Right lobe of liver (tissue), 4 donors: Measurements from ENCODE around the gene SPON2.

ENCODE experiments used
- POLR2A ChIP-seq: fragments of 450-650 bp; IDR thresholded peaks from one replicate; pipeline ENCODE4 v1.6.1; 2017; ENCODE audit warnings: antibody characterized with exemption, mild to moderate bottlenecking
- TF ChIP-seq, protein P1 (sequence below), 4 donors: fragments of 200-600 bp in 3 of 4; fragments of 450-650 bp in 1 of 4; IDR thresholded peaks; one replicate each; pipeline versions ENCODE4 v1.5.1 to v1.8.0; 2016 to 2022; ENCODE audit warnings: antibody characterized with exemption in 4 of 4, mild to moderate bottlenecking in 2 of 4
- donor health status: DM: no; HTN: no; CAD: no.
- donor health status: DM: no; HTN: no; CAD: no.
- donor health status: DM: no; HTN: yes; CAD: no.

DNA sequence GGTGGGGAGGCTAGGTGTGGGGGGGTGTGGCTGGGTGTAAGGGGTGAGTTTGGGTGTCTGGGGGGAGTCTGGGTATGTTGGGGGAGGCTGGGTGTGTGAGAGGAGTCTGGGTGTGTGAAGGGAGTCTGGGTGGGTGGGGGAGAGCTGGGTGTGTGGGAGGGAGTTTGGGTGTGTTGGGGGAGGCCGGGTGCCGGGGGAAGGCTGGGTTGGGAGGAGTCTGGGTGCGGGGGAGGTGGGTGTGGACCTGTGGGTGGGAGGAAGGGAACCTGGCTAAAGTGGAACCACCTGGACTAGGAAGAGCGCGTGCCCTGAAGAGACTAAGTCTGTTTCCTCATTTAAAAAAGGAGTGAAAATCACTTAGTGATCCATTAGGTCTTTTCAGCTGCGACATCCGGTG is 18.3 kb downstream of the SPON2 start:
- TF ChIP-seq, protein P1, sequence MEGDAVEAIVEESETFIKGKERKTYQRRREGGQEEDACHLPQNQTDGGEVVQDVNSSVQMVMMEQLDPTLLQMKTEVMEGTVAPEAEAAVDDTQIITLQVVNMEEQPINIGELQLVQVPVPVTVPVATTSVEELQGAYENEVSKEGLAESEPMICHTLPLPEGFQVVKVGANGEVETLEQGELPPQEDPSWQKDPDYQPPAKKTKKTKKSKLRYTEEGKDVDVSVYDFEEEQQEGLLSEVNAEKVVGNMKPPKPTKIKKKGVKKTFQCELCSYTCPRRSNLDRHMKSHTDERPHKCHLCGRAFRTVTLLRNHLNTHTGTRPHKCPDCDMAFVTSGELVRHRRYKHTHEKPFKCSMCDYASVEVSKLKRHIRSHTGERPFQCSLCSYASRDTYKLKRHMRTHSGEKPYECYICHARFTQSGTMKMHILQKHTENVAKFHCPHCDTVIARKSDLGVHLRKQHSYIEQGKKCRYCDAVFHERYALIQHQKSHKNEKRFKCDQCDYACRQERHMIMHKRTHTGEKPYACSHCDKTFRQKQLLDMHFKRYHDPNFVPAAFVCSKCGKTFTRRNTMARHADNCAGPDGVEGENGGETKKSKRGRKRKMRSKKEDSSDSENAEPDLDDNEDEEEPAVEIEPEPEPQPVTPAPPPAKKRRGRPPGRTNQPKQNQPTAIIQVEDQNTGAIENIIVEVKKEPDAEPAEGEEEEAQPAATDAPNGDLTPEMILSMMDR (IDR thresholded peaks at IDR 0.05), result no peak
- no peak for TF ChIP-seq POLR2A
